ENCODE data around the gene SLC25A20.
A peak's percentile ranks its signal among the peaks of the same experiment; 100 is the strongest.
"Not testable (repeated sequence)": the region's sequence is repeated elsewhere in the genome, so short reads cannot be mapped to it uniquely, and the experiment has no call there.

SLC25A20 gene

GRCh38 chr3:48898383-48899234 is at the start of gene SLC25A20:
Gene SLC25A20 (minus strand): TSS chr3:48898882. CDS start chr3:48898794, 88 bp downstream.
- DNase-seq = peak; percentile 9

- no peak for DNase-seq
Observed at GRCh38 chr3:48945891-48946549, 47.3 kb upstream of the SLC25A20 start.

GRCh38 chr3:48945432-48945831 is 46.8 kb upstream of the SLC25A20 start:
- no peak for DNase-seq

- no peak for DNase-seq
Observed at GRCh38 chr3:48938689-48939088, 40.0 kb upstream of the SLC25A20 start.

GRCh38 chr3:48938156-48938555 is 39.5 kb upstream of the SLC25A20 start:
- DNase-seq = no peak

- DNase-seq = no peak
Observed at GRCh38 chr3:48935530-48935929, 36.8 kb upstream of the SLC25A20 start.

GRCh38 chr3:48934333-48934991 is 35.8 kb upstream of the SLC25A20 start:
- DNase-seq = no peak

- DNase-seq = no peak
Observed at GRCh38 chr3:48931944-48932580, 33.4 kb upstream of the SLC25A20 start.

- DNase-seq = no peak
Observed at GRCh38 chr3:48930590-48930989, 31.9 kb upstream of the SLC25A20 start.

- DNase-seq = no peak
Observed at GRCh38 chr3:48929358-48930035, 30.8 kb upstream of the SLC25A20 start.

GRCh38 chr3:48928679-48929078 is 30.0 kb upstream of the SLC25A20 start:
- DNase-seq = no peak

GRCh38 chr3:48927928-48928327 is 29.2 kb upstream of the SLC25A20 start:
- no peak for DNase-seq

GRCh38 chr3:48926425-48927392 is 28.0 kb upstream of the SLC25A20 start:
- no peak for DNase-seq

- no peak for DNase-seq
Observed at GRCh38 chr3:48919215-48920138, 20.8 kb upstream of the SLC25A20 start.

GRCh38 chr3:48918388-48919214 is 19.9 kb upstream of the SLC25A20 start, which contains the start of gene ARIH2:
Gene ARIH2 (plus strand): TSS chr3:48918842. CDS start chr3:48927559, 8,717 bp downstream.
- DNase-seq = peak; percentile 40

GRCh38 chr3:48915296-48915695 is 16.6 kb upstream of the SLC25A20 start:
- DNase-seq = no peak

GRCh38 chr3:48907026-48907425 is 8.3 kb upstream of the SLC25A20 start:
- not testable (repeated sequence) for DNase-seq

GRCh38 chr3:48899273-48899672 is 591 bp upstream of the SLC25A20 start:
- no peak for DNase-seq
